Fibroblast of villous mesenchyme (primary cell): ENCODE data around the gene RTF1. TPM values are rescaled to one million over a fixed set of nuclear protein-coding genes. Genes with fewer than 3 reads are reported as not detected.
"Not testable (repeated sequence)": the region's sequence is repeated elsewhere in the genome, so short reads cannot be mapped to it uniquely, and the experiment has no call there.

ENCODE experiments used
- DNase-seq: peaks from one replicate; pipeline ENCODE4 v3.0.0-alpha.2; 2010; ENCODE audit warnings: low read depth
- H3K4me3 ChIP-seq: 2 replicates; pipeline ENCODE4 v1.5.1; 2011; ENCODE audit warnings: low read depth, mild to moderate bottlenecking, low read length
- total RNA-seq: library from RNA; depleted of rRNA; stranded (reverse); fragments of >200 nt; gene quantifications from 2 replicates; pipeline ENCODE4 v1.2.3, GENCODE V29; 2012
- TF ChIP-seq, protein P1 (sequence below): IDR thresholded peaks from 2 replicates; pipeline ENCODE4 v1.5.1; 2012; ENCODE audit warnings: low read depth, mild to moderate bottlenecking, low read length; ENCODE audit not compliant: insufficient read depth

The RTF1 gene
- total RNA-seq: 30.0 and 37.1 TPM in 2 replicates

DNA sequence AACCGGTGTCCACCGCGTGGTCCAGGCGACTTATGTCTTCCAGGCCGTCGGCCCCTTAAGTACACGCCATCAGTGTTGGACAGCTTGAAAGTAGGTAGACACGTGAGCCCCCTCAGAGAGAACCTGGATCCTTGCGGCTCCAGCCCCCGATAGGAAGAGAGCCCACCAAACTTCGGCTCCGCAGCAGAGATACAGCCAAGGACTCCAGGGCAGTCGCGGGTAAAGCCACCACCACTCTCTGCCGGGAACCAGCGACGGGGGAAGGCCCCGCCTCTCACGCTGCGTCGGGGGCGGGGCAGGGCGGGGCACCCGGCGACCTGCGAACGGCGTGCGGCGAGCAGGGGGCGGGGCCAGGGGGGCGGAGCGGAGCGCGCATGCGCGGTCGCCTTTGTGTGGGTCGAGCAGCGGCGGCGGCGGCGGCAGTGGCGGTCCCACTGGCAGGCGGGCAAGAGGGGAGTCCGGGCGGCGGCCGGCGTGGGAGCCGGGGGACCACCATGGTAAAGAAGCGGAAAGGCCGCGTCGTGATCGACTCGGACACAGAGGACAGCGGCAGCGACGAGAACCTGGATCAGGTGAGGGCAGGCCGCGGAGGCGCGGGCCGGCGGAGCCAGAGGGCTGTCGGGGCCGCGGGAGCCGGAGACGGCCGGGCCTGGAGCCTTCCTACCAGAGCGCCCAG is at the start of gene RTF1:
RTF1 (plus strand) TSS at position 354 of the 676 bp plus-strand sequence; CDS start at position 375, 21 bp downstream.
- peak; percentile 91 for DNase-seq
- TF ChIP-seq, protein P1, sequence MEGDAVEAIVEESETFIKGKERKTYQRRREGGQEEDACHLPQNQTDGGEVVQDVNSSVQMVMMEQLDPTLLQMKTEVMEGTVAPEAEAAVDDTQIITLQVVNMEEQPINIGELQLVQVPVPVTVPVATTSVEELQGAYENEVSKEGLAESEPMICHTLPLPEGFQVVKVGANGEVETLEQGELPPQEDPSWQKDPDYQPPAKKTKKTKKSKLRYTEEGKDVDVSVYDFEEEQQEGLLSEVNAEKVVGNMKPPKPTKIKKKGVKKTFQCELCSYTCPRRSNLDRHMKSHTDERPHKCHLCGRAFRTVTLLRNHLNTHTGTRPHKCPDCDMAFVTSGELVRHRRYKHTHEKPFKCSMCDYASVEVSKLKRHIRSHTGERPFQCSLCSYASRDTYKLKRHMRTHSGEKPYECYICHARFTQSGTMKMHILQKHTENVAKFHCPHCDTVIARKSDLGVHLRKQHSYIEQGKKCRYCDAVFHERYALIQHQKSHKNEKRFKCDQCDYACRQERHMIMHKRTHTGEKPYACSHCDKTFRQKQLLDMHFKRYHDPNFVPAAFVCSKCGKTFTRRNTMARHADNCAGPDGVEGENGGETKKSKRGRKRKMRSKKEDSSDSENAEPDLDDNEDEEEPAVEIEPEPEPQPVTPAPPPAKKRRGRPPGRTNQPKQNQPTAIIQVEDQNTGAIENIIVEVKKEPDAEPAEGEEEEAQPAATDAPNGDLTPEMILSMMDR: no peak
- peak within 1 kb of the TSS; percentile 84 for H3K4me3 ChIP-seq

DNA sequence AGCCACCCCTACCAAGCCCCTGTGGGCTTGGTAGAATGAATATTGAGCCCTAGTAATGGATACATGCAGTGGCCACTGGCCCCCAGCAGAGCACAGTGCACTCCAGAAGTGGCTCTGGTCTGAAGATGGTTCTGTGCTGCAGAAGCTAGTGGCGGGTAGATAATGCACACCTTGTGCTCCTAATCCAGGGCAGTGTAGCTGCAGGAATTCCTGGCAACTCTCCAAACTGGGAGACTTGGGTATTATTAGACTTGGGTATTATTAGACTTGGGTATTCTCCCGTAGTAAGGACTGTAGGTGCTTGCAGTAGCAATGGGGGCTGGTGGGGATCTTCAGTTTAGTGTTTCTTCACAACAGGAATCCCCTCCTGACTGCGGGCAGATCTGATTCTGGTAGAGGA is 49.5 kb upstream of the RTF1 start:
- no peak overlapping the region for H3K4me3 ChIP-seq
- no peak for DNase-seq
- TF ChIP-seq, protein P1: no peak

DNA sequence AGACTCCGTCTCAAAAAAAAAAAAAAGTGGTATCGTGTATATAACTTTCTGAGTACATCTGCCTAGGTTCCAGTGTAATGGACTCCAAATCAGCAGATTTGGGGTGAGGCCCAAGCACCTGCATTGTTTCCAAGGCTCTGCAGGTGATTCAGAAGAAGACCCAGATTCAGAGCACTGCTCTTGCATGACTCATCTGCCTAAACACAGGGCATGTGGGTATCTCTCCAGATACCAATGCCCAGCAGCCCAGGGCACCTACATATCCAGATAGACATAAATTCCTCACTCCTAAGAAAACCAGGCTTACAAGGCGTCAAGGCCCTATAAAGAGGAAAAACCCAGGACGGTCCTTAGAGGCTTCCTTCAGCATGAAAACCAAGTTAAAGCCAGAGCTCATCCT is 38.9 kb upstream of the RTF1 start:
- H3K4me3 ChIP-seq: no peak overlapping the region
- TF ChIP-seq, protein P1: no peak
- DNase-seq: no peak

DNA sequence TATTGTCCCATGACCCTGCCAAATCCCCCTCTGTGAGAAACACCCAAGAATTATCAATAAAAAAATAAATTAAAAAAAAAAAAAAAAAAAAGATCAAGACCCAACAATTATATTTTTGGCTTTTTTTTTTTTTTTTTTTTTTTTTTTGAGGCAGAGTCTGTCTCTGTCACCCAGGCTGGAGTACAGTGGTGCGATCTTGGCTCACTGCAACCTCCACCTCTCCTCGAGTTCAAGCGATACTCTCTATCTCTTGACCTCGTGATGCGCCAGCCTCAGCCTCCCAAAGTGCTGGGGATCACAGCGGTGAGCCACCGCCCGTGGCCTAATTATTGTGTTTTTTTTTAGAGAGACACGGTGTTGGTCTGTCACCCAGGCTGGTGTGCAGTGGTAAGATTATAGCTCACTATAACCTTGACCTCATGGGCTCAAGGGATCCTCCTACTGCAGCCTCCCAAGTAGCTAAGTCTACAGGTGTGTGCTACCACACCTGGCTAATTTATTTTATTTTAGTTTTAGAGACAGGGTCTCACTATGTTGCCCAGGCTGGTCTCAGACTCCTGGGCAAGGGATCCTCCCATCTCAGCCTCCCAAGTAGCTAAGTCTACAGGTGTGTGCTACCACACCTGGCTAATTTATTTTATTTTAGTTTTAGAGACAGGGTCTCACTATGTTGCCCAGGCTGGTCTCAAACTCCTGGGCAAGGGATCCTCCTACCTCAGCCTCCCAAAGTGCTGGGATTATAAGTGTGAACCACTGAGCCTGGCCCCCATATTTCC is 32.7 kb upstream of the RTF1 start:
- H3K4me3 ChIP-seq, DNase-seq: not testable (repeated sequence)

DNA sequence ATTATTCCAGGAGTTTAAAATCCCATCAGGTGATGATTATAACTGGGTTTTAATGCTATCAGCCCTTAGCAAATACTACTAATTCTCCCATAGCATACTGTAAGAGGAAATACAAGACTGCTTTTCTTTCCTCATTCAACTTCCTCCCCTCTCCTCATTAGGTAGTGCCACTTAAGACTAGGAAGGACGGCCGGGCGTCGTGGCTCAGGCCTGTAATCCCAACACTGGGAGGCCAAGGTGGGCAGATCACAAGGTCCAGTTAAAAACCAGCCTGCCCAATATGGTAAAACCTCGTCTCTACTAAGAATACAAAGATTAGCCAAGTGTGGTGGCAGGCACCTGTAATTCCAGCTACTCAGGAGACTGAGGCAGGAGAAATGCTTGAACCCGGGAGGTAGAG is 29.2 kb upstream of the RTF1 start:
- DNase-seq: no peak
- TF ChIP-seq, protein P1: no peak
- H3K4me3 ChIP-seq: no peak overlapping the region

DNA sequence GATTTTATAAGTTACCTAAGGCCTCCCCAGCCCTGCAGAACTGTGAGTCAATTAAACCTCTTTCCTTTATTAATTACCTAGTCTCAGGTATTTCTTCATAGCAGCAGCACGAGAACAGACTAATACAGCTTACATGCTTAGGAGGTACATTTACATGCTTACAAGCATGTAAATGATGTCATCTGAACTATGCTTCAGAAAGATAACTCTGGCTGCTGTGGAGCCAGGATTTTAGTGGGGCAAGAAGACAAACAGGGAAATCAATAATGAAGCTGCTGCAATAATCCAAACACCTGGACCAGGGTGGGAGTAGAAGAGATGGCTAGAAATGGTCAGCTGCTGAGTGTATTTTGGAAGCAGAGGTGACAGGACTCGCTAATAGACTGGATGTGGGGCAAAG is 24.2 kb upstream of the RTF1 start:
- TF ChIP-seq, protein P1: no peak
- H3K4me3 ChIP-seq: no peak overlapping the region
- DNase-seq: no peak

DNA sequence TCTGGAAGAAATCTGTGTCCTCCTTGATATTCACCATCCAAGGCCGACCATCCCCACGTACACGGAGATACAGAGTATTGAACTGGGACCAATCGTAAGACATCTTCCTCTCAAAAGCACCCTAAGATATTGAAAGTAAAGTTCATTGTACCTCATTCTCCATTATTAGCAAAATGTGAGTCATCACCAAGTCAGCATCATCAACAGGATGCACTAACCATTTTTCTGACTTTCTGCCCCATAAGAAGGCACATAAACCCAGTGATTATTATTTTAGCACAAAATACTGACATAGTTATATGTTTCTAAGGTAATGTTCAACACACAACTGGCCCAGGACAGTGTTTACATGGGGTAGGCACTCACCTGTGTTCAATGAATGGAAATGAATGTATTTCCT is 22.0 kb upstream of the RTF1 start:
- TF ChIP-seq, protein P1: no peak
- H3K4me3 ChIP-seq: no peak overlapping the region
- DNase-seq: no peak
